Measurements from ENCODE around the gene CEP112. TPM values are rescaled to one million over a fixed set of nuclear protein-coding genes. Genes with fewer than 3 reads are reported as not detected.

CEP112 gene
- total and polyA plus RNA-seq, 10 of the 15 experiments (the other 5 are each of a cell fraction or from before 2014, with no cell fraction given) = 0.11 to 3.8 (median 0.32) TPM; not detected in 1

DNA sequence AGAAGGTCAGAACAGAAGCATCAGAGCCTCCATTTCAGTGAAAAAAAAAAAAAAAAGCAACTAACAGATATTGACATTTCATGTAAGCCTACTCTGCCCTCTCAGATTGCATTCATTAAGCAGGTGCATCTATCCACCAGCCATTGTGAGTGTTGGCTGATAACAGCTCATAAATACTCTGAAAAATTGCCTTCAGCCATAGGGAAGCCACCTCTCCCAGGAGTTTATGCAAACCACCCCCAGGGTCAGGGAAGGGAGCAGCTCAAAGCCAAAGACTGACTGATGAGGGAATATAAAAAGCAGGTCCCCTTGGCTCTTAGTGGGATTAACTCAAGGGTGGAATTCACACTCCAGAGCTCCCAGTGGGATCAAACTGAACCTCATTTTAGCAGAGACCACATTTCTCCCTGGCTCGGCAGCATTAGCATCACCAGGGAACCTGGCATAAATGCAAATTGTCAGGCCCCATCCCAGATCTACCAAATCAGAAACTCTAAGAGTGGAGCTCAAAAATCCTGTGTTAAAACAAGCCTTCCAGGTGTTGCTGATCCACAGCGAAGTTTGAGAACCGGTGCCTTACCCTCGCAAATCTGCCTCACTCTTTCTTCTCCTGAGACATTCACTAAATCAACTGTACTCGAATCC is 23.1 kb upstream of the CEP112 start:
- Histone ChIP-seq H3K79me2 (ENCODE audit: control insufficient read depth, insufficient read depth, low read length) (no peaks in the 10 kb centered on the region), H3K9me3 (replicated peaks; ENCODE audit: control insufficient read depth, insufficient read depth, low read length) (no peaks in the 10 kb centered on the region), H3K27me3 (replicated peaks in 1 of 2; ENCODE audit: control insufficient read depth in 2 of 2, insufficient read depth in 2 of 2, low read length in 1 of 2) (no peaks in the 10 kb centered on the region; a peak in 1 of 4 replicates), H3K36me3 (ENCODE audit: control insufficient read depth in 2 of 2, insufficient read depth in 2 of 2, low read length in 1 of 2) (no peaks in the 10 kb centered on the region), H3K4me2 (ENCODE audit: control insufficient read depth, insufficient read depth) (no peak overlapping the region), H3K9ac (ENCODE audit: control insufficient read depth, insufficient read depth, low read length) (no peak overlapping the region), H3K4me3 (no peak overlapping the region), H3K4me1 (ENCODE audit: control insufficient read depth, insufficient read depth, low read length) (no peaks in the 10 kb centered on the region), H2AFZ (ENCODE audit: control insufficient read depth, low read depth, low read length) (no peak overlapping the region), H4K20me1 (ENCODE audit: control insufficient read depth, insufficient read depth) (no peaks in the 10 kb centered on the region), H3K27ac (ENCODE audit: control insufficient read depth, insufficient read depth) (no peak overlapping the region)
- POLR2A ChIA-PET = no interaction called here
- BruUV-seq (replicated peaks) = no TSS peak
- in situ Hi-C loops (cut with MboI) = no loop called here
- ATAC-seq (no peak), DNase-seq (ENCODE audit: low read depth, low spot score) (no peak), FAIRE-seq (no peak)
- intact Hi-C loops (cut with micrococcal nuclease; ENCODE audit: unreplicated experiment) = no loop called here
- WGBS (ENCODE audit: insufficient coverage, insufficient replicate concordance, low lambda C conversion rate, missing lambda C conversion rate) = 38% methylated on average over 5 of the region's 5 CpGs
- RAD21 ChIA-PET (ENCODE audit: unreplicated experiment) = no interaction called here
- TF ChIP-seq RAD51 (IDR thresholded peaks at IDR 0.05) = no peak
- TF ChIP-seq CREB1 (IDR thresholded peaks at IDR 0.05; ENCODE audit: low read depth) = no peak
- TF ChIP-seq BRCA1 (IDR thresholded peaks at IDR 0.05; ENCODE audit: low read depth, low read length) = no peak
- no peak for TF ChIP-seq ZNF217 (IDR thresholded peaks at IDR 0.05)
- no peak for TF ChIP-seq MXI1 (IDR thresholded peaks at IDR 0.05; ENCODE audit: low read depth, low read length)
- SMC1A ChIA-PET (ENCODE audit: uncharacterized antibody, unreplicated experiment) = no interaction called here
- CTCF ChIA-PET = interaction anchor here (0.7 kb wide), 1 partner anchor 41 kb away, joined by 3 read pairs; no protein-coding TSS in a partner anchor

DNA sequence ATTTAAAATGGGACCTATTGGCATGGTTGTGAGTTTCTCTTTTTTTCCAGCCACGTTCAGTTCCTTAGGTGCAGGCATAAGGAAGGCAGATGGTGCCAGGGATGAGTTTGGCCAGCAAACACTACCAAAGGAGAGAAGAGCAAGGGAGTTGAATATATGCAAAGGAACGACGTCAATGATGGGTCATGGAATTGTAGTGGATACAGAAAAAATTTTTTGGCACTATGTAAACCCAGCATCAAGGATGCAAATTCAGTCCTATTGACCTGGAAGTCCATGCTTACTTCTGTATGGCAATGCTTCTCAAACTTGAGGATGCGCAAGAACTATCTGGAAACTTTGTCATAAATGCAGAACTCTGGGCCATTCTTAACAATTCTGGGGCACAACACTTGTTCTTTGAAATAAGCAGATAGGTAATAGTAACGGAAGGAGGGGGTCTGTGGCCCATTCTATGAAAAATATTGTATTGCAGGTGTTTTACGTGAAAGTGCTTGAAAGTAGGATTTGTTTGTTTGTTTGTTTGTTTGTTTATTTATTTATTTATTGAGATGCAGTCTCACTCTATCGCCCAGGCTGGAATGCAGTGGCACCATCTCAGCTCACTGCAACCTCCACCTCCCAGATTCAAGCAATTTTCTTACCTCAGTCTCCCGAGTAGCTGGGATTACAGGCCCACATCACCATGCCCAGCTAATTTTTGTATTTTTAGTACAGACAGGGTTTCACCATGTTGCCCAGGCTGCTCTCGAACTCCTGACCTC is 19.3 kb upstream of the CEP112 start:
- CTCF ChIA-PET = interaction anchor here (1.5 kb wide), 1 partner anchor 12 kb away, joined by 6 read pairs; no protein-coding TSS in a partner anchor
- WGBS (ENCODE audit: insufficient coverage, insufficient replicate concordance, low lambda C conversion rate, missing lambda C conversion rate) = 14% methylated on average over 9 of the region's 9 CpGs
- in situ Hi-C loops (cut with MboI) = no loop called here
- TF ChIP-seq TCF3 (IDR thresholded peaks at IDR 0.05; ENCODE audit: borderline replicate concordance, insufficient read depth, low read depth, low read length) = no peak
- TF ChIP-seq SIN3A (IDR thresholded peaks at IDR 0.05; ENCODE audit: low read depth, low read length) = no peak
- no peak for TF ChIP-seq PML (IDR thresholded peaks at IDR 0.05; ENCODE audit: low read length)
- no peak for TF ChIP-seq STAT3 (IDR thresholded peaks at IDR 0.05; ENCODE audit: low read depth, low read length)
- TF ChIP-seq ZBED1 (IDR thresholded peaks at IDR 0.05; ENCODE audit: borderline replicate concordance) = no peak
- TF ChIP-seq, protein P1, sequence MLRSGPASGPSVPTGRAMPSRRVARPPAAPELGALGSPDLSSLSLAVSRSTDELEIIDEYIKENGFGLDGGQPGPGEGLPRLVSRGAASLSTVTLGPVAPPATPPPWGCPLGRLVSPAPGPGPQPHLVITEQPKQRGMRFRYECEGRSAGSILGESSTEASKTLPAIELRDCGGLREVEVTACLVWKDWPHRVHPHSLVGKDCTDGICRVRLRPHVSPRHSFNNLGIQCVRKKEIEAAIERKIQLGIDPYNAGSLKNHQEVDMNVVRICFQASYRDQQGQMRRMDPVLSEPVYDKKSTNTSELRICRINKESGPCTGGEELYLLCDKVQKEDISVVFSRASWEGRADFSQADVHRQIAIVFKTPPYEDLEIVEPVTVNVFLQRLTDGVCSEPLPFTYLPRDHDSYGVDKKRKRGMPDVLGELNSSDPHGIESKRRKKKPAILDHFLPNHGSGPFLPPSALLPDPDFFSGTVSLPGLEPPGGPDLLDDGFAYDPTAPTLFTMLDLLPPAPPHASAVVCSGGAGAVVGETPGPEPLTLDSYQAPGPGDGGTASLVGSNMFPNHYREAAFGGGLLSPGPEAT (IDR thresholded peaks at IDR 0.05; ENCODE audit: low read depth) = no peak
- TF ChIP-seq, protein P2, sequence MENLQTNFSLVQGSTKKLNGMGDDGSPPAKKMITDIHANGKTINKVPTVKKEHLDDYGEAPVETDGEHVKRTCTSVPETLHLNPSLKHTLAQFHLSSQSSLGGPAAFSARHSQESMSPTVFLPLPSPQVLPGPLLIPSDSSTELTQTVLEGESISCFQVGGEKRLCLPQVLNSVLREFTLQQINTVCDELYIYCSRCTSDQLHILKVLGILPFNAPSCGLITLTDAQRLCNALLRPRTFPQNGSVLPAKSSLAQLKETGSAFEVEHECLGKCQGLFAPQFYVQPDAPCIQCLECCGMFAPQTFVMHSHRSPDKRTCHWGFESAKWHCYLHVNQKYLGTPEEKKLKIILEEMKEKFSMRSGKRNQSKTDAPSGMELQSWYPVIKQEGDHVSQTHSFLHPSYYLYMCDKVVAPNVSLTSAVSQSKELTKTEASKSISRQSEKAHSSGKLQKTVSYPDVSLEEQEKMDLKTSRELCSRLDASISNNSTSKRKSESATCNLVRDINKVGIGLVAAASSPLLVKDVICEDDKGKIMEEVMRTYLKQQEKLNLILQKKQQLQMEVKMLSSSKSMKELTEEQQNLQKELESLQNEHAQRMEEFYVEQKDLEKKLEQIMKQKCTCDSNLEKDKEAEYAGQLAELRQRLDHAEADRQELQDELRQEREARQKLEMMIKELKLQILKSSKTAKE (IDR thresholded peaks at IDR 0.05; ENCODE audit: low read depth, poor library complexity, severe bottlenecking) = no peak
- TF ChIP-seq SIX5 (IDR thresholded peaks at IDR 0.05; ENCODE audit: low read depth, low read length, severe bottlenecking) = no peak
- no peak for TF ChIP-seq ESRRA (IDR thresholded peaks at IDR 0.05; ENCODE audit: low read length)

More for the DNA sequence above, 19.3 kb upstream of the CEP112 start:
- Histone ChIP-seq H3K36me3 (ENCODE audit: control insufficient read depth in 2 of 2, insufficient read depth in 2 of 2, low read length in 1 of 2) (no peaks in the 10 kb centered on the region), H4K20me1 (ENCODE audit: control insufficient read depth, insufficient read depth) (no peaks in the 10 kb centered on the region), H3K27me3 (replicated peaks in 1 of 2; ENCODE audit: control insufficient read depth in 2 of 2, insufficient read depth in 2 of 2, low read length in 1 of 2) (no peaks in the 10 kb centered on the region; a peak in 1 of 4 replicates), H3K79me2 (ENCODE audit: control insufficient read depth, insufficient read depth, low read length) (no peaks in the 10 kb centered on the region), H3K4me3 (no peak overlapping the region), H3K4me2 (ENCODE audit: control insufficient read depth, insufficient read depth) (no peak overlapping the region), H3K4me1 (ENCODE audit: control insufficient read depth, insufficient read depth, low read length) (no peaks in the 10 kb centered on the region), H3K9me3 (replicated peaks; ENCODE audit: control insufficient read depth, insufficient read depth, low read length) (no peaks in the 10 kb centered on the region), H2AFZ (ENCODE audit: control insufficient read depth, low read depth, low read length) (no peak overlapping the region), H3K9ac (ENCODE audit: control insufficient read depth, insufficient read depth, low read length) (no peak overlapping the region), H3K27ac (ENCODE audit: control insufficient read depth, insufficient read depth) (no peak overlapping the region)
- POLR2A ChIA-PET = no interaction called here
- DNase-seq (ENCODE audit: low read depth, low spot score) (no peak), FAIRE-seq (no peak), ATAC-seq (no peak)
- no TSS peak for BruUV-seq (replicated peaks)
- RAD21 ChIA-PET (ENCODE audit: unreplicated experiment) = no interaction called here
- intact Hi-C loops (cut with micrococcal nuclease; ENCODE audit: unreplicated experiment) = no loop called here
- SMC1A ChIA-PET (ENCODE audit: uncharacterized antibody, unreplicated experiment) = no interaction called here

Measured in GM12878 (cell line).